HepG2 (cell line): Measurements from ENCODE around the gene ACTR3. TPM values are rescaled to one million over a fixed set of nuclear protein-coding genes. Genes with fewer than 3 reads are reported as not detected.

Source experiments
- NKX3-1 ChIP-seq: sonication (generic); formaldehyde crosslinking; IDR thresholded peaks from 2 replicates; pipeline ENCODE4 v1.5.0; 2020; ENCODE audit warnings: missing genetic modification reagents
- POLR2A ChIP-seq, 2 experiments: IDR thresholded peaks; 2 replicates each; pipeline ENCODE4 v1.6.1; 2011; ENCODE audit warnings: low read depth in 2 of 2, low read length in 2 of 2, mild to moderate bottlenecking in 1 of 2, moderate library complexity in 1 of 2; ENCODE audit not compliant: insufficient read depth in 1 of 2
- ZFP91 ChIP-seq: sonication (generic); formaldehyde crosslinking; IDR thresholded peaks from 2 replicates; pipeline ENCODE4 v1.9.0; 2022; ENCODE audit warnings: missing genetic modification reagents, mild to moderate bottlenecking, borderline replicate concordance
- ZNF180 ChIP-seq: sonication (generic); formaldehyde crosslinking; IDR thresholded peaks from 2 replicates; pipeline ENCODE4 v1.4.0; 2020; ENCODE audit warnings: low read depth, missing genetic modification reagents, borderline replicate concordance
- ZNF430 ChIP-seq: sonication (generic); formaldehyde crosslinking; IDR thresholded peaks from 2 replicates; pipeline ENCODE4 v1.9.0; 2021; ENCODE audit warnings: mild to moderate bottlenecking, missing genetic modification reagents
- ZNF510 ChIP-seq: sonication (generic); formaldehyde crosslinking; IDR thresholded peaks from 2 replicates; pipeline ENCODE4 v1.4.0; 2020; ENCODE audit warnings: low read depth, mild to moderate bottlenecking, missing genetic modification reagents
- ZNF577 ChIP-seq: sonication (generic); formaldehyde crosslinking; IDR thresholded peaks from 2 replicates; pipeline ENCODE4 v1.4.0; 2020; ENCODE audit warnings: mild to moderate bottlenecking, low read depth, missing genetic modification reagents, borderline replicate concordance
- ZNF589 ChIP-seq: sonication (generic); formaldehyde crosslinking; conservative IDR thresholded peaks from 2 replicates; pipeline ENCODE4 v1.8.0; 2022; ENCODE audit warnings: mild to moderate bottlenecking, moderate library complexity, missing genetic modification reagents
- ZSCAN12 ChIP-seq: sonication (generic); formaldehyde crosslinking; IDR thresholded peaks from 2 replicates; pipeline ENCODE4 v1.9.0; 2021; ENCODE audit warnings: mild to moderate bottlenecking, missing genetic modification reagents
- ZSCAN25 ChIP-seq: sonication (generic); formaldehyde crosslinking; IDR thresholded peaks from 2 replicates; pipeline ENCODE4 v1.8.0; 2022; ENCODE audit warnings: mild to moderate bottlenecking, missing genetic modification reagents
- ZSCAN30 ChIP-seq: sonication (generic); formaldehyde crosslinking; IDR thresholded peaks from 2 replicates; pipeline ENCODE4 v1.5.0; 2020; ENCODE audit warnings: mild to moderate bottlenecking, missing genetic modification reagents
- polyA plus RNA-seq, 8 experiments: library from polyadenylated mRNA; depleted of rRNA in 3 of 8; stranded (reverse) in 7 of 8; unstranded in 1 of 8; fragments of >200 nt; fragmentation: Illumina TruSeq in 4 of 8; extraction: Trizol in 4 of 8; gene quantifications; 2 replicates each; pipeline versions ENCODE4 v1.2.1 to v1.2.3, GENCODE V29; 2011 to 2016; ENCODE audit warnings: low read depth in 4 of 8, missing spikeins in 1 of 8, mixed read lengths in 1 of 8; ENCODE audit not compliant: insufficient read depth in 1 of 8
- total RNA-seq, 5 experiments: library from RNA; depleted of rRNA; stranded (reverse); fragments of >200 nt; fragmentation: Illumina TruSeq; extraction: Trizol; gene quantifications; 2 replicates each; pipeline ENCODE4 v1.2.3, GENCODE V29; 2016; ENCODE audit warnings: low read depth in 1 of 5
- TF ChIP-seq, protein P1 (sequence below): sonication (generic); formaldehyde crosslinking; IDR thresholded peaks from 2 replicates; pipeline ENCODE4 v1.4.0; 2020; ENCODE audit warnings: missing genetic modification reagents, borderline replicate concordance
- TF ChIP-seq, protein P2 (sequence below): sonication (generic); formaldehyde crosslinking; IDR thresholded peaks from 2 replicates; pipeline ENCODE4 v1.4.0; 2020; ENCODE audit warnings: mild to moderate bottlenecking, missing genetic modification reagents

ACTR3 gene
- total and polyA plus RNA-seq, 2 of the 13 experiments (the other 11 are each of a cell fraction or from before 2014, with no cell fraction given), result 123 to 225 TPM

GRCh38 chr2:113889471-113890252 lies at the start of gene ACTR3 (continued):
- TF ChIP-seq ZNF577 (CRISPR knock-in tag), result no peak
- TF ChIP-seq, protein P1, sequence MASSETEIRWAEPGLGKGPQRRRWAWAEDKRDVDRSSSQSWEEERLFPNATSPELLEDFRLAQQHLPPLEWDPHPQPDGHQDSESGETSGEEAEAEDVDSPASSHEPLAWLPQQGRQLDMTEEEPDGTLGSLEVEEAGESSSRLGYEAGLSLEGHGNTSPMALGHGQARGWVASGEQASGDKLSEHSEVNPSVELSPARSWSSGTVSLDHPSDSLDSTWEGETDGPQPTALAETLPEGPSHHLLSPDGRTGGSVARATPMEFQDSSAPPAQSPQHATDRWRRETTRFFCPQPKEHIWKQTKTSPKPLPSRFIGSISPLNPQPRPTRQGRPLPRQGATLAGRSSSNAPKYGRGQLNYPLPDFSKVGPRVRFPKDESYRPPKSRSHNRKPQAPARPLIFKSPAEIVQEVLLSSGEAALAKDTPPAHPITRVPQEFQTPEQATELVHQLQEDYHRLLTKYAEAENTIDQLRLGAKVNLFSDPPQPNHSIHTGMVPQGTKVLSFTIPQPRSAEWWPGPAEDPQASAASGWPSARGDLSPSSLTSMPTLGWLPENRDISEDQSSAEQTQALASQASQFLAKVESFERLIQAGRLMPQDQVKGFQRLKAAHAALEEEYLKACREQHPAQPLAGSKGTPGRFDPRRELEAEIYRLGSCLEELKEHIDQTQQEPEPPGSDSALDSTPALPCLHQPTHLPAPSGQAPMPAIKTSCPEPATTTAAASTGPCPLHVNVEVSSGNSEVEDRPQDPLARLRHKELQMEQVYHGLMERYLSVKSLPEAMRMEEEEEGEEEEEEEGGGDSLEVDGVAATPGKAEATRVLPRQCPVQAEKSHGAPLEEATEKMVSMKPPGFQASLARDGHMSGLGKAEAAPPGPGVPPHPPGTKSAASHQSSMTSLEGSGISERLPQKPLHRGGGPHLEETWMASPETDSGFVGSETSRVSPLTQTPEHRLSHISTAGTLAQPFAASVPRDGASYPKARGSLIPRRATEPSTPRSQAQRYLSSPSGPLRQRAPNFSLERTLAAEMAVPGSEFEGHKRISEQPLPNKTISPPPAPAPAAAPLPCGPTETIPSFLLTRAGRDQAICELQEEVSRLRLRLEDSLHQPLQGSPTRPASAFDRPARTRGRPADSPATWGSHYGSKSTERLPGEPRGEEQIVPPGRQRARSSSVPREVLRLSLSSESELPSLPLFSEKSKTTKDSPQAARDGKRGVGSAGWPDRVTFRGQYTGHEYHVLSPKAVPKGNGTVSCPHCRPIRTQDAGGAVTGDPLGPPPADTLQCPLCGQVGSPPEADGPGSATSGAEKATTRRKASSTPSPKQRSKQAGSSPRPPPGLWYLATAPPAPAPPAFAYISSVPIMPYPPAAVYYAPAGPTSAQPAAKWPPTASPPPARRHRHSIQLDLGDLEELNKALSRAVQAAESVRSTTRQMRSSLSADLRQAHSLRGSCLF (CRISPR knock-in tag), result no peak
- TF ChIP-seq ZSCAN25, result peak; percentile 90; the same call in 1 of the 2 replicates
- no peak for TF ChIP-seq ZNF180
- peak; percentile 92 for TF ChIP-seq ZSCAN30 (CRISPR knock-in tag)
- TF ChIP-seq ZFP91, result peak; percentile 91
- TF ChIP-seq, protein P2, sequence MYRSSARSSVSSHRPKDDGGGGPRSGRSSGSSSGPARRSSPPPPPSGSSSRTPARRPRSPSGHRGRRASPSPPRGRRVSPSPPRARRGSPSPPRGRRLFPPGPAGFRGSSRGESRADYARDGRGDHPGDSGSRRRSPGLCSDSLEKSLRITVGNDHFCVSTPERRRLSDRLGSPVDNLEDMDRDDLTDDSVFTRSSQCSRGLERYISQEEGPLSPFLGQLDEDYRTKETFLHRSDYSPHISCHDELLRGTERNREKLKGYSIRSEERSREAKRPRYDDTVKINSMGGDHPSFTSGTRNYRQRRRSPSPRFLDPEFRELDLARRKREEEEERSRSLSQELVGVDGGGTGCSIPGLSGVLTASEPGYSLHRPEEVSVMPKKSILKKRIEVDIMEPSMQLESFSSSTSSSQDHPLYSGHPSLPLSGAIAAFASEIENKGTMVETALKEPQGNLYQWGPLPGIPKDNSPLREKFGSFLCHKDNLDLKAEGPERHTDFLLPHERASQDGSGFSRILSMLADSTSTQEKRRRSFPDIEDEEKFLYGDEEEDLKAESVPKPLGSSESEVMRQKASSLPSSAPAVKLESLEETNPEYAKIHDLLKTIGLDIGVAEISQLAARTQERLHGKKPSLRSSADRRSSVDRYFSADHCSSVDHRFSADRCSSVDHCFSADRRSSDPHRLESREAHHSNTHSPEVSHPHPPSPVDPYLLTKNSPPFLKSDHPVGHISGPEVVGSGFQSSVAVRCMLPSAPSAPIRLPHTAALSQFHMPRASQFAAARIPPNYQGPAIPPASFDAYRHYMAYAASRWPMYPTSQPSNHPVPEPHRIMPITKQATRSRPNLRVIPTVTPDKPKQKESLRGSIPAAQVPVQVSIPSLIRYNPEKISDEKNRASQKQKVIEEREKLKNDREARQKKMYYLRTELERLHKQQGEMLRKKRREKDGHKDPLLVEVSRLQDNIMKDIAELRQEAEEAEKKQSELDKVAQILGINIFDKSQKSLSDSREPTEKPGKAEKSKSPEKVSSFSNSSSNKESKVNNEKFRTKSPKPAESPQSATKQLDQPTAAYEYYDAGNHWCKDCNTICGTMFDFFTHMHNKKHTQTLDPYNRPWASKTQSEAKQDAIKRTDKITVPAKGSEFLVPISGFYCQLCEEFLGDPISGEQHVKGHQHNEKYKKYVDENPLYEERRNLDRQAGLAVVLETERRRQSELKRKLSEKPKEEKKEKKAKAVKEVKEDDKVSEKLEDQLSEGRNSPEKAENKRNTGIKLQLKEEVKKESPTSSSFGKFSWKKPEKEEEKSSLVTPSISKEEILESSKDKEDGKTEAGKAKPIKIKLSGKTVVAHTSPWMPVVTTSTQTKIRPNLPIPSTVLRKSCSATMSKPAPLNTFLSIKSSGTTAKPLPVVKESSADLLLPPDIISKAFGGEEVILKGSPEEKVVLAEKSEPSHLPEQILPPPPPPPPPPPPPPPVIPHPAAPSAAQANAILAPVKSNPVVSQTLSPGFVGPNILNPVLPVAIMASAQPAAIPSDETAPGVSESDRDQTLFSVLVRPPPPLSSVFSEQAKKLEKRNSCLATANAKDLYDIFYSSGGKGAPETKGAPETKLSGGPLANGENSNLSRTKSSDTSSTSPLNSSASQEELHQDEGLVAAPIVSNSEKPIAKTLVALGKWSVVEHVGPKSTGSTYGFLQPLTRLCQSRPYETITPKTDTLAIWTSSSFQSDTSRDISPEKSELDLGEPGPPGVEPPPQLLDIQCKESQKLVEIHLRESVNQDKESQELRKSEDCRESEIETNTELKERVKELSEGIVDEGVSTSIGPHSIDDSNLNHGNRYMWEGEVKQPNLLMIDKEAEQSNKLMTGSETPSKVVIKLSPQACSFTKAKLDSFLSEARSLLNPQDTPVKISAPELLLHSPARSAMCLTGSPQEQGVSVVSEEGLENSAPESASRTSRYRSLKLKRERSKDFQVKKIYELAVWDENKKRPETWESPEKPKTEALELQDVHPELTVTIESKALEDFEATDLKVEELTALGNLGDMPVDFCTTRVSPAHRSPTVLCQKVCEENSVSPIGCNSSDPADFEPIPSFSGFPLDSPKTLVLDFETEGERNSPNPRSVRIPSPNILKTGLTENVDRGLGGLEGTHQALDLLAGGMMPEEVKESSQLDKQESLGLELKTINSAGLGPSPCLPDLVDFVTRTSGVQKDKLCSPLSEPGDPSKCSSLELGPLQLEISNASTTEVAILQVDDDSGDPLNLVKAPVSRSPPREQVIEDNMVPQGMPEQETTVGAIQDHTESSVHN (CRISPR knock-in tag), result peak; percentile 45; the same call in 1 of the 2 replicates
- peak; percentile 93 to 99 for TF ChIP-seq POLR2A (IDR thresholded peaks at IDR 0.05; ENCODE audit: insufficient read depth in 1 of 2, low read depth in 2 of 2, low read length in 2 of 2)
- peak; percentile 21 for TF ChIP-seq ZNF510 (CRISPR knock-in tag)
- TF ChIP-seq ZSCAN12 (CRISPR knock-in tag), result no peak
- TF ChIP-seq ZNF430 (CRISPR knock-in tag), result peak; percentile 96; the same call in 1 of the 2 replicates
- TF ChIP-seq NKX3-1 (CRISPR knock-in tag), result peak; percentile 89; the same call in 1 of the 2 replicates
- TF ChIP-seq ZNF589 (CRISPR knock-in tag), result peak; percentile 96
